WTC11 (cell line): Measurements from ENCODE around the gene ASTN2.

Source experiments
- E2F1 ChIP-seq: sonication (generic); formaldehyde crosslinking; IDR thresholded peaks from 2 replicates; pipeline ENCODE4 v1.8.0; 2022; ENCODE audit warnings: mild to moderate bottlenecking, missing genetic modification reagents
- FOXJ3 ChIP-seq: sonication (generic); formaldehyde crosslinking; IDR thresholded peaks from 2 replicates; pipeline ENCODE4 v1.9.0; 2021; ENCODE audit warnings: missing genetic modification reagents, mild to moderate bottlenecking, borderline replicate concordance
- NFATC4 ChIP-seq: fragments of 250-450 bp; sonication (Bioruptor Pico); IDR thresholded peaks from 2 replicates; pipeline ENCODE4 v1.9.0; 2021; ENCODE audit warnings: mild to moderate bottlenecking
- NR3C1 ChIP-seq: sonication (generic); formaldehyde crosslinking; conservative IDR thresholded peaks from 2 replicates; pipeline ENCODE4 v1.8.1; 2023; ENCODE audit warnings: low read depth, mild to moderate bottlenecking, missing genetic modification reagents
- PRDM15 ChIP-seq: sonication (generic); formaldehyde crosslinking; IDR thresholded peaks from 2 replicates; pipeline ENCODE4 v1.8.0; 2022; ENCODE audit warnings: missing genetic modification reagents
- TEAD1 ChIP-seq: sonication (generic); formaldehyde crosslinking; IDR thresholded peaks from 2 replicates; pipeline ENCODE4 v1.8.0; 2022; ENCODE audit warnings: mild to moderate bottlenecking, missing genetic modification reagents
- TP53 ChIP-seq: sonication (generic); formaldehyde crosslinking; IDR thresholded peaks from 2 replicates; pipeline ENCODE4 v1.8.1; 2023; ENCODE audit warnings: mild to moderate bottlenecking, missing genetic modification reagents
- ZNF263 ChIP-seq: sonication (generic); formaldehyde crosslinking; IDR thresholded peaks from 2 replicates; pipeline ENCODE4 v1.8.1; 2022; ENCODE audit warnings: low read depth, mild to moderate bottlenecking, moderate library complexity, missing genetic modification reagents
- ZNF671 ChIP-seq: fragments of 250-450 bp; sonication (Bioruptor Pico); IDR thresholded peaks from 2 replicates; pipeline ENCODE4 v1.8.0; 2021; ENCODE audit warnings: mild to moderate bottlenecking
- TF ChIP-seq, protein P1 (sequence below): fragments of 200-600 bp; IDR thresholded peaks from 2 replicates; pipeline ENCODE4 v1.8.0; 2022; ENCODE audit warnings: antibody characterized with exemption
- TF ChIP-seq, protein P2 (sequence below): sonication (generic); formaldehyde crosslinking; IDR thresholded peaks from 2 replicates; pipeline ENCODE4 v1.8.1; 2023; ENCODE audit warnings: mild to moderate bottlenecking, missing genetic modification reagents
- TF ChIP-seq, protein P3 (sequence below): sonication (generic); formaldehyde crosslinking; IDR thresholded peaks from 2 replicates; pipeline ENCODE4 v1.8.1; 2023; ENCODE audit warnings: mild to moderate bottlenecking, missing genetic modification reagents

- TF ChIP-seq, protein P1, sequence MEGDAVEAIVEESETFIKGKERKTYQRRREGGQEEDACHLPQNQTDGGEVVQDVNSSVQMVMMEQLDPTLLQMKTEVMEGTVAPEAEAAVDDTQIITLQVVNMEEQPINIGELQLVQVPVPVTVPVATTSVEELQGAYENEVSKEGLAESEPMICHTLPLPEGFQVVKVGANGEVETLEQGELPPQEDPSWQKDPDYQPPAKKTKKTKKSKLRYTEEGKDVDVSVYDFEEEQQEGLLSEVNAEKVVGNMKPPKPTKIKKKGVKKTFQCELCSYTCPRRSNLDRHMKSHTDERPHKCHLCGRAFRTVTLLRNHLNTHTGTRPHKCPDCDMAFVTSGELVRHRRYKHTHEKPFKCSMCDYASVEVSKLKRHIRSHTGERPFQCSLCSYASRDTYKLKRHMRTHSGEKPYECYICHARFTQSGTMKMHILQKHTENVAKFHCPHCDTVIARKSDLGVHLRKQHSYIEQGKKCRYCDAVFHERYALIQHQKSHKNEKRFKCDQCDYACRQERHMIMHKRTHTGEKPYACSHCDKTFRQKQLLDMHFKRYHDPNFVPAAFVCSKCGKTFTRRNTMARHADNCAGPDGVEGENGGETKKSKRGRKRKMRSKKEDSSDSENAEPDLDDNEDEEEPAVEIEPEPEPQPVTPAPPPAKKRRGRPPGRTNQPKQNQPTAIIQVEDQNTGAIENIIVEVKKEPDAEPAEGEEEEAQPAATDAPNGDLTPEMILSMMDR: no peak
- TF ChIP-seq, protein P2, sequence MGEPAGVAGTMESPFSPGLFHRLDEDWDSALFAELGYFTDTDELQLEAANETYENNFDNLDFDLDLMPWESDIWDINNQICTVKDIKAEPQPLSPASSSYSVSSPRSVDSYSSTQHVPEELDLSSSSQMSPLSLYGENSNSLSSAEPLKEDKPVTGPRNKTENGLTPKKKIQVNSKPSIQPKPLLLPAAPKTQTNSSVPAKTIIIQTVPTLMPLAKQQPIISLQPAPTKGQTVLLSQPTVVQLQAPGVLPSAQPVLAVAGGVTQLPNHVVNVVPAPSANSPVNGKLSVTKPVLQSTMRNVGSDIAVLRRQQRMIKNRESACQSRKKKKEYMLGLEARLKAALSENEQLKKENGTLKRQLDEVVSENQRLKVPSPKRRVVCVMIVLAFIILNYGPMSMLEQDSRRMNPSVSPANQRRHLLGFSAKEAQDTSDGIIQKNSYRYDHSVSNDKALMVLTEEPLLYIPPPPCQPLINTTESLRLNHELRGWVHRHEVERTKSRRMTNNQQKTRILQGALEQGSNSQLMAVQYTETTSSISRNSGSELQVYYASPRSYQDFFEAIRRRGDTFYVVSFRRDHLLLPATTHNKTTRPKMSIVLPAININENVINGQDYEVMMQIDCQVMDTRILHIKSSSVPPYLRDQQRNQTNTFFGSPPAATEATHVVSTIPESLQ (CRISPR knock-in tag): no peak
- TF ChIP-seq NFATC4 (CRISPR knock-in tag): no peak
- TF ChIP-seq E2F1: no peak
- TF ChIP-seq TEAD1: no peak
- no peak for TF ChIP-seq TP53 (CRISPR knock-in tag)
- no peak for TF ChIP-seq ZNF671 (CRISPR knock-in tag)
- TF ChIP-seq PRDM15 (CRISPR knock-in tag): no peak
- TF ChIP-seq NR3C1 (CRISPR knock-in tag): no peak
- TF ChIP-seq, protein P3, sequence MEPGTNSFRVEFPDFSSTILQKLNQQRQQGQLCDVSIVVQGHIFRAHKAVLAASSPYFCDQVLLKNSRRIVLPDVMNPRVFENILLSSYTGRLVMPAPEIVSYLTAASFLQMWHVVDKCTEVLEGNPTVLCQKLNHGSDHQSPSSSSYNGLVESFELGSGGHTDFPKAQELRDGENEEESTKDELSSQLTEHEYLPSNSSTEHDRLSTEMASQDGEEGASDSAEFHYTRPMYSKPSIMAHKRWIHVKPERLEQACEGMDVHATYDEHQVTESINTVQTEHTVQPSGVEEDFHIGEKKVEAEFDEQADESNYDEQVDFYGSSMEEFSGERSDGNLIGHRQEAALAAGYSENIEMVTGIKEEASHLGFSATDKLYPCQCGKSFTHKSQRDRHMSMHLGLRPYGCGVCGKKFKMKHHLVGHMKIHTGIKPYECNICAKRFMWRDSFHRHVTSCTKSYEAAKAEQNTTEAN (CRISPR knock-in tag): no peak
- TF ChIP-seq ZNF263 (CRISPR knock-in tag): no peak
- TF ChIP-seq FOXJ3 (CRISPR knock-in tag): no peak
Measured at GRCh38 chr9:117387422-117387821, 27.4 kb downstream of the ASTN2 start.
